Stomach (tissue), 4 donors: ENCODE measurements around the gene PRKCE.

ENCODE experiments used
- EP300 ChIP-seq: sonication (generic); formaldehyde crosslinking; IDR thresholded peaks from one replicate; pipeline ENCODE4 v1.6.1; 2017; ENCODE audit warnings: antibody characterized with exemption
- POLR2A ChIP-seq, 4 donors: fragments of 450-650 bp; IDR thresholded peaks; one replicate each; pipeline ENCODE4 v1.6.1; 2016; ENCODE audit warnings: antibody characterized with exemption in 4 of 4, control low read depth in 2 of 4, mild to moderate bottlenecking in 1 of 4, moderate library complexity in 1 of 4
- POLR2AphosphoS5 ChIP-seq, 3 donors: sonication (generic); formaldehyde crosslinking; IDR thresholded peaks; one replicate each; pipeline ENCODE4 v1.6.1; 2016; ENCODE audit warnings: antibody characterized with exemption in 3 of 3
- TF ChIP-seq, protein P1 (sequence below), 7 experiments: fragments of 450-650 bp in 4 of 7; fragments of 200-600 bp in 3 of 7; sonication (generic) in 3 of 7; IDR thresholded peaks; one replicate each; pipeline ENCODE4 v1.5.1; 2016 to 2019; ENCODE audit warnings: antibody characterized with exemption in 7 of 7, control low read depth in 2 of 7, mild to moderate bottlenecking in 1 of 7

DNA sequence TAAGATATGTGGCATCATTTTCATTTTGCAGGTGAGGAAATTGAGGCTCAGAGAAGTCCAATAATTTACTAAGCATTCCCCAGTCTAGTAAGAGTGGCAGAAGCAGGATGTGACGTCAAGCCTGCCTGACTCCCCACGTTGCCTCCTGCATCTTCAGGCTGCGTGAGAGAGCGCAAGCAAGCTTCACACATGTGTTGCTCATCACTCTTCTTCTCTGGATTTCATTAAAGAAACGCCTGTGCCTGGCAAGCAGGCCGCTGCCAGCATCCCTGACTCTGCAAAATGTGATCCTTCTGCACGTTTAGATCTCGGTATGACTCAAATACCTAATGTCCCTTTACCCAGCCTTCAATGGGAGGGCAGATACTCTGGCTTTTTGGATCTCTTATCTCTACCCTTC, 96.8 kb downstream of the PRKCE start:
- TF ChIP-seq POLR2A (IDR thresholded peaks at IDR 0.05) (no peak), POLR2AphosphoS5 (IDR thresholded peaks at IDR 0.05) (peak in 1 of 3 donors; percentile 10), EP300 (no peak)
- TF ChIP-seq, protein P1, sequence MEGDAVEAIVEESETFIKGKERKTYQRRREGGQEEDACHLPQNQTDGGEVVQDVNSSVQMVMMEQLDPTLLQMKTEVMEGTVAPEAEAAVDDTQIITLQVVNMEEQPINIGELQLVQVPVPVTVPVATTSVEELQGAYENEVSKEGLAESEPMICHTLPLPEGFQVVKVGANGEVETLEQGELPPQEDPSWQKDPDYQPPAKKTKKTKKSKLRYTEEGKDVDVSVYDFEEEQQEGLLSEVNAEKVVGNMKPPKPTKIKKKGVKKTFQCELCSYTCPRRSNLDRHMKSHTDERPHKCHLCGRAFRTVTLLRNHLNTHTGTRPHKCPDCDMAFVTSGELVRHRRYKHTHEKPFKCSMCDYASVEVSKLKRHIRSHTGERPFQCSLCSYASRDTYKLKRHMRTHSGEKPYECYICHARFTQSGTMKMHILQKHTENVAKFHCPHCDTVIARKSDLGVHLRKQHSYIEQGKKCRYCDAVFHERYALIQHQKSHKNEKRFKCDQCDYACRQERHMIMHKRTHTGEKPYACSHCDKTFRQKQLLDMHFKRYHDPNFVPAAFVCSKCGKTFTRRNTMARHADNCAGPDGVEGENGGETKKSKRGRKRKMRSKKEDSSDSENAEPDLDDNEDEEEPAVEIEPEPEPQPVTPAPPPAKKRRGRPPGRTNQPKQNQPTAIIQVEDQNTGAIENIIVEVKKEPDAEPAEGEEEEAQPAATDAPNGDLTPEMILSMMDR (IDR thresholded peaks at IDR 0.05), result no peak
